DND-41 (cell line): ENCODE results near the gene TMEM253.

Experiments used
- ATAC-seq: fragments of 200-7000 bp; cut with Tn5 transposase; 3 replicates; pipeline ENCODE4 v1.9.1; 2021; ENCODE audit warnings: low read depth; ENCODE audit not compliant: insufficient read depth
- DNase-seq: peaks from one replicate; pipeline ENCODE4 v3.0.0-alpha.2; 2020
- H2AFZ ChIP-seq: 2 replicates; pipeline ENCODE4 v1.6.0; 2012; ENCODE audit warnings: low read depth, low read length
- H3K27ac ChIP-seq: 2 replicates; pipeline ENCODE4 v1.5.1; 2012; ENCODE audit warnings: low read length, inconsistent platforms
- H3K27me3 ChIP-seq: fragments of 200-600 bp; sonication (generic); 2 replicates; pipeline ENCODE4 v1.6.0; 2012; ENCODE audit warnings: low read length, mild to moderate bottlenecking, inconsistent platforms; ENCODE audit not compliant: insufficient read depth, poor library complexity
- H3K36me3 ChIP-seq: 2 replicates; pipeline ENCODE4 v1.5.1; 2012; ENCODE audit warnings: low read length, inconsistent platforms; ENCODE audit not compliant: insufficient read depth
- H3K4me1 ChIP-seq: 2 replicates; pipeline ENCODE4 v1.5.1; 2012; ENCODE audit warnings: mild to moderate bottlenecking, low read length; ENCODE audit not compliant: insufficient read depth
- H3K4me2 ChIP-seq: 2 replicates; pipeline ENCODE4 v1.6.0; 2012; ENCODE audit warnings: mild to moderate bottlenecking, moderate library complexity, low read length, inconsistent platforms; ENCODE audit not compliant: insufficient read depth
- H3K4me3 ChIP-seq, 2 experiments: fragments of 200-600 bp in 1 of 2; shearing (Covaris generic) in 1 of 2; 2 replicates each; pipeline ENCODE4 v1.5.1; 2012 to 2016; ENCODE audit warnings: inconsistent platforms in 2 of 2, low read length in 2 of 2, mild to moderate bottlenecking in 2 of 2, low read depth in 1 of 2, moderate library complexity in 1 of 2
- H3K79me2 ChIP-seq: 2 replicates; pipeline ENCODE4 v1.6.0; 2012; ENCODE audit warnings: low read length, inconsistent platforms; ENCODE audit not compliant: insufficient read depth
- H3K9ac ChIP-seq: 2 replicates; pipeline ENCODE4 v1.6.0; 2012; ENCODE audit warnings: low read depth, mild to moderate bottlenecking, inconsistent platforms, low read length, moderate library complexity
- H3K9me3 ChIP-seq: 2 replicates; pipeline ENCODE4 v1.5.1; 2012; ENCODE audit warnings: low read length, moderate library complexity, mild to moderate bottlenecking, inconsistent platforms; ENCODE audit not compliant: insufficient read depth, severe bottlenecking
- H4K20me1 ChIP-seq: 2 replicates; pipeline ENCODE4 v1.6.0; 2012; ENCODE audit warnings: low read length; ENCODE audit not compliant: insufficient read depth
- EZH2 ChIP-seq: IDR thresholded peaks from 3 replicates; pipeline ENCODE4 v1.6.1; 2012; ENCODE audit warnings: borderline replicate concordance, low read depth, mild to moderate bottlenecking, moderate library complexity, low read length, inconsistent platforms; ENCODE audit not compliant: severe bottlenecking
- TF ChIP-seq, protein P1 (sequence below): IDR thresholded peaks from 2 replicates; pipeline ENCODE4 v1.5.1; 2012; ENCODE audit warnings: borderline replicate concordance, low read length, moderate library complexity, mild to moderate bottlenecking; ENCODE audit not compliant: poor library complexity, severe bottlenecking; ENCODE audit errors: extremely low read depth

TMEM253 gene

GRCh38 chr14:21075719-21076437, 25.0 kb upstream of the TMEM253 start:
- H3K27ac ChIP-seq = no peak overlapping the region
- H3K9me3 ChIP-seq = no peaks in the 10 kb centered on the region
- no peak overlapping the region for H3K4me2 ChIP-seq
- H3K36me3 ChIP-seq = no peaks in the 10 kb centered on the region
- peaks cover 15% of the 10 kb centered on the region for H3K4me1 ChIP-seq
- H3K4me3 ChIP-seq = no peak overlapping the region
- 0 out of 2 replicates have a peak, but pooled peaks cover 14% of the 10 kb centered on the region for H4K20me1 ChIP-seq
- no peak overlapping the region for H3K9ac ChIP-seq
- TF ChIP-seq, protein P1, sequence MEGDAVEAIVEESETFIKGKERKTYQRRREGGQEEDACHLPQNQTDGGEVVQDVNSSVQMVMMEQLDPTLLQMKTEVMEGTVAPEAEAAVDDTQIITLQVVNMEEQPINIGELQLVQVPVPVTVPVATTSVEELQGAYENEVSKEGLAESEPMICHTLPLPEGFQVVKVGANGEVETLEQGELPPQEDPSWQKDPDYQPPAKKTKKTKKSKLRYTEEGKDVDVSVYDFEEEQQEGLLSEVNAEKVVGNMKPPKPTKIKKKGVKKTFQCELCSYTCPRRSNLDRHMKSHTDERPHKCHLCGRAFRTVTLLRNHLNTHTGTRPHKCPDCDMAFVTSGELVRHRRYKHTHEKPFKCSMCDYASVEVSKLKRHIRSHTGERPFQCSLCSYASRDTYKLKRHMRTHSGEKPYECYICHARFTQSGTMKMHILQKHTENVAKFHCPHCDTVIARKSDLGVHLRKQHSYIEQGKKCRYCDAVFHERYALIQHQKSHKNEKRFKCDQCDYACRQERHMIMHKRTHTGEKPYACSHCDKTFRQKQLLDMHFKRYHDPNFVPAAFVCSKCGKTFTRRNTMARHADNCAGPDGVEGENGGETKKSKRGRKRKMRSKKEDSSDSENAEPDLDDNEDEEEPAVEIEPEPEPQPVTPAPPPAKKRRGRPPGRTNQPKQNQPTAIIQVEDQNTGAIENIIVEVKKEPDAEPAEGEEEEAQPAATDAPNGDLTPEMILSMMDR = no peak
- no peak for TF ChIP-seq EZH2
- H3K79me2 ChIP-seq = no peaks in the 10 kb centered on the region
- ATAC-seq (no peak), DNase-seq (no peak)
- H2AFZ ChIP-seq = no peak overlapping the region
- peaks cover 45% of the 10 kb centered on the region for H3K27me3 ChIP-seq

DNA sequence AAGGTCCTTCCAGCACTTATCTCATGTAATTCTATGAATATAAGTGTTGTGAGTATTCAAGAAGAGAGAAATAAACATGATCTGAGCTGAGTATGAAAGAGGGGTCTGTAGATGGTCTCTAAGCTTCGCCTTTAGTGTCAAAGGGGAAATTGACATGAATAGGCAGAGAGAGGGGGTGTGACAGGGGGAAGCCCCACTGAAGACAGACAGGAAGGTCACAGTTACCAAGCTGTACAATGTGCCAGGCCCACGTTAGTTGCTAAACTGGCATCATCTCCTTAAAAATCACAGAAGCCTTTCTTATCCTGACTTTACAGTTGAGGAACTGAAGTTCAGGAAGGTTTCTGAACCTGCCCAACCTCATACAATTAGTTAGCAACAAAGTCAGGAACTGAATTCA, 23.2 kb upstream of the TMEM253 start:
- no peak overlapping the region for H3K4me2 ChIP-seq
- H3K4me3 ChIP-seq = no peak overlapping the region
- no peak overlapping the region for H2AFZ ChIP-seq
- TF ChIP-seq, protein P1 = no peak
- no peak for TF ChIP-seq EZH2
- no peaks in the 10 kb centered on the region for H4K20me1 ChIP-seq
- no peaks in the 10 kb centered on the region for H3K36me3 ChIP-seq
- H3K27me3 ChIP-seq = peaks cover 27% of the 10 kb centered on the region
- DNase-seq = no peak
- no peak for ATAC-seq
- H3K9ac ChIP-seq = no peak overlapping the region
- H3K9me3 ChIP-seq = no peaks in the 10 kb centered on the region
- no peak overlapping the region for H3K27ac ChIP-seq
- no peaks in the 10 kb centered on the region for H3K4me1 ChIP-seq
- H3K79me2 ChIP-seq = no peaks in the 10 kb centered on the region

DNA sequence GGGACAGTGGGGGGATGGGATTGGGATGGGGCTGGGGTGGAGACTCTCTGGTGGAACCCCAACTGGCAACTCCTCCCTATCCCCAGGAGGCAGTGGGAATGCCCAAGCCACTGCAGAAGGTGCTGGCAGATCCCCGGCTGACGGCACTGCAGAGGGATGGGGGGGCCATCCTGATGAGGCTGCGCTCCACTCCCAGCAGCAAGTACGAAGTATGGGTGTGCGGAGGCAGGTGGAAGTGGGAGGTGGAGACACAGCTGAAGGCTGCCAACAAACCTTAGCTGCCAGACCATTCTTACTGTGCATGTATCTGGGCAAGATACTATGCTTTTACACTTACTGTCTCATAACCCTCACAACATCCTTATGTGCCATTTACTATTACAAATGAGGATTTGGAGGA, 22.6 kb upstream of the TMEM253 start:
- peaks cover 23% of the 10 kb centered on the region for H3K27me3 ChIP-seq
- H3K4me1 ChIP-seq = no peaks in the 10 kb centered on the region
- no peaks in the 10 kb centered on the region for H3K36me3 ChIP-seq
- no peaks in the 10 kb centered on the region for H3K79me2 ChIP-seq
- H3K9ac ChIP-seq = no peak overlapping the region
- no peak overlapping the region for H3K4me3 ChIP-seq
- ATAC-seq = no peak
- H3K27ac ChIP-seq = no peak overlapping the region
- no peaks in the 10 kb centered on the region for H3K9me3 ChIP-seq
- TF ChIP-seq, protein P1 = no peak
- no peak for TF ChIP-seq EZH2
- no peaks in the 10 kb centered on the region for H4K20me1 ChIP-seq
- H3K4me2 ChIP-seq = no peak overlapping the region
- DNase-seq = no peak
- H2AFZ ChIP-seq = no peak overlapping the region

- H4K20me1 ChIP-seq = no peaks in the 10 kb centered on the region
- H3K9me3 ChIP-seq = no peaks in the 10 kb centered on the region
- H3K9ac ChIP-seq = no peak overlapping the region
- H3K4me1 ChIP-seq = no peaks in the 10 kb centered on the region
- no peak overlapping the region for H3K4me2 ChIP-seq
- no peak overlapping the region for H3K27ac ChIP-seq
- H3K79me2 ChIP-seq = no peaks in the 10 kb centered on the region
- H3K27me3 ChIP-seq = peaks cover 23% of the 10 kb centered on the region
- no peak overlapping the region for H3K4me3 ChIP-seq
- ATAC-seq (no peak), DNase-seq (no peak)
- TF ChIP-seq, protein P1 = no peak
- no peak for TF ChIP-seq EZH2
- H3K36me3 ChIP-seq = no peaks in the 10 kb centered on the region
- no peak overlapping the region for H2AFZ ChIP-seq
These were observed 22.1 kb upstream of the TMEM253 start for GRCh38 chr14:21078726-21079125.
